ENCODE results near the gene GRM5.

Gene GRM5

GRCh38 chr11:88619656-88620385 is 446.0 kb downstream of the GRM5 start:
- DNase-seq (ENCODE audit: low read depth, low spot score): no peak

- DNase-seq (ENCODE audit: low read depth, low spot score): no peak
Measured at GRCh38 chr11:88619071-88619425, 446.7 kb downstream of the GRM5 start.

GRCh38 chr11:88618327-88619070 is 447.3 kb downstream of the GRM5 start:
- DNase-seq (ENCODE audit: low read depth, low spot score): no peak

GRCh38 chr11:88617226-88617625 is 448.6 kb downstream of the GRM5 start:
- no peak for DNase-seq (ENCODE audit: low read depth, low spot score)

GRCh38 chr11:88604260-88604659 is 461.5 kb downstream of the GRM5 start:
- no peak for DNase-seq (ENCODE audit: low read depth, low spot score)

- DNase-seq (ENCODE audit: low read depth, low spot score): no peak
Measured at GRCh38 chr11:88603091-88603867, 462.5 kb downstream of the GRM5 start.

- DNase-seq (ENCODE audit: low read depth, low spot score): no peak
Measured at GRCh38 chr11:88597387-88597786, 468.4 kb downstream of the GRM5 start.

- DNase-seq (ENCODE audit: low read depth, low spot score): no peak
Measured at GRCh38 chr11:88596786-88597185, 469.0 kb downstream of the GRM5 start.

- no peak for DNase-seq (ENCODE audit: low read depth, low spot score)
Measured at GRCh38 chr11:88594274-88594950, 471.4 kb downstream of the GRM5 start.

- DNase-seq (ENCODE audit: low read depth, low spot score): no peak
Measured at GRCh38 chr11:88590361-88590760, 475.4 kb downstream of the GRM5 start.

- DNase-seq (ENCODE audit: low read depth, low spot score): no peak
Measured at GRCh38 chr11:88583251-88583650, 482.5 kb downstream of the GRM5 start.

GRCh38 chr11:88579466-88579865 is 486.3 kb downstream of the GRM5 start:
- DNase-seq (ENCODE audit: low read depth, low spot score): no peak

GRCh38 chr11:88576741-88577140 is 489.0 kb downstream of the GRM5 start:
- DNase-seq (ENCODE audit: low read depth, low spot score): no peak

GRCh38 chr11:88575916-88576315 is 489.9 kb downstream of the GRM5 start:
- DNase-seq (ENCODE audit: low read depth, low spot score): no peak

- no peak for DNase-seq (ENCODE audit: low read depth, low spot score)
Measured at GRCh38 chr11:88569342-88569741, 496.4 kb downstream of the GRM5 start.

GRCh38 chr11:88555829-88556202 is 510.0 kb downstream of the GRM5 start:
- no peak for DNase-seq (ENCODE audit: low read depth, low spot score)

- DNase-seq (ENCODE audit: low read depth, low spot score): no peak
Measured at GRCh38 chr11:88555018-88555828, 510.6 kb downstream of the GRM5 start.

- no peak for DNase-seq (ENCODE audit: low read depth, low spot score)
Measured at GRCh38 chr11:88553204-88553603, 512.6 kb downstream of the GRM5 start.

GRCh38 chr11:88552379-88553062 is 513.3 kb downstream of the GRM5 start:
- peak; percentile 68 for DNase-seq (ENCODE audit: low read depth, low spot score)

- DNase-seq (ENCODE audit: low read depth, low spot score): no peak
Measured at GRCh38 chr11:88544656-88545280, 521.0 kb downstream of the GRM5 start.
